HG03558 (cell line): ENCODE results near the gene SPON1.
"Not testable (repeated sequence)": the region's sequence is repeated elsewhere in the genome, so short reads cannot be mapped to it uniquely, and the experiment has no call there.

Experiments used
- ATAC-seq: cut with Tn5 transposase; IDR thresholded peaks from one replicate; pipeline ENCODE4 v1.9.1; 2021; ENCODE audit warnings: moderate number of reproducible peaks; ENCODE audit not compliant: unreplicated experiment; ENCODE audit errors: extremely low read depth

The SPON1 gene

DNA sequence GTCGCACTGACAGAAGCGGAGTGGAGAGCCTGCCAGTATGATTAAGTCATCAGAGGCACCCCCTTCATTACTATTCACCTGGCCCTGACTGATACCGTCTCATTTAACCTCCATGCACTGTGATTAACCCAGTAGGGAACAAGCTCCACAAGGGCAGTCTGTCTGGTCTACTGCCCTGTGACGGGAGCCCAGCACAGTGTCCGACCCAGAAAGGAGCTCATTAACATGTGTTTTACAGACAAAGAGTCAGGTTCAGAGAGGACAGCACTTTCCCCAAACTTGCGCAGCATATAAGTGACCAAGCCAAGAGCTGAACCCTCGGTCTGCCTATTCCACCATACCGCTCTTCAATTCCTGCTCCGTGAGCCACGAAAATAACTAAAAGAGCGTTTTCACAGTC, 266.9 kb downstream of the SPON1 start:
- ATAC-seq, result no peak

DNA sequence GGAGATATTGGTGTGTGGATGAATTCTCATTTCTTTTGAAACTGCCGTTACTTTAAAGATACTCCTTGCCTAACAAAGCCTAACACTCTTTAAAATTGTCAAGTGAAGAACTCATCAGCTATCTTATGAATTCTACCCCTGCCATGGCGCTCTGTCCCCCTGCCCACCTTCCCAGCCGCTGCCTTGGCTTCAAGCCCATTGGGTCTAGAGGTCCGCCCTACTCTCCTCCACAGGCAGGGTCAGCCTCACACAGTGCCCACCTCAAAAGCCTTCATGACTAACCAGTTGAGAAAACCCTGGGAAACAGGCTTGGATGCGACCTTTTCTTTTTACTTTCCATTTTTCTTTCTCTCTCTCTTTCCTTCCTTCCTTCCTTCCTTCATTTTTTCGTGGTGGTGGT, 267.9 kb downstream of the SPON1 start:
- ATAC-seq, result no peak

DNA sequence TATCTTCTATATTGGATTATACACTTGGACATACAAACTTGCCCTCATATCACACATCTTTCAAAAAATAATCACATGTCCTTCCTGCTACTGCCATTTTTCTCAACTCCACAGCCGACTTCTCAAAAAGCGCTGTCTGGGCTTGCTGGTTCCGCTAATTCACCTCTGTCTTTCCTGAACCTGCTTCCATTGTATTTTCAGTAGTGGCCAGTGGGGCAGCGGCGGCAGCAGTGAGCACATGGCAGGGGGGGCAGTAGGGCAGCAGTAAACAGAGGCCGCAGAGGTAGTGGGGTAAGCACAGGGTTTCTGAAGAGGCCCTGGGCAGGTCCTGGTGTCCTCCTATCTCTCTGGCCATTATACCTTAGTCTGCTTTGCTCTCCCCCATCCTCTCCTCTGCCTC, 270.1 kb downstream of the SPON1 start:
- ATAC-seq, result no peak

DNA sequence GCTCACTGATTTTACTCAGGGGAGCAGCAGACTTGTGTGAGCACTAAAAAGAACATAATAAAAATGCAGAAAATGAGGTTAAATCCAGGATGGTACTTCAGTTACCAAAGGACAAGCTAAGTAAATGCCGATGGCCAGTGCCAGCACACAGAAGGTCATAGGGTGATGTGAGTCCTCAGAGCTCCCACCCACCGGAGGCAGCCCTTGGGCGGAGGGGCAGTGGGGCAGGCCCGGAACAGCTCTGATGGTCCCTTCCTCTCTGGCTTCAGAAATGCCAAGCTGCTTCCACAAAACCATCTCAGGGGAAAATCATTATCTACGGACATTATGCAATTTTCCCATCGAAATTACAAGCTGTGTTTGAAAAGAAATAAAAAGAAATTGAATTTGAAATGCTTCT, 271.9 kb downstream of the SPON1 start:
- no peak for ATAC-seq

DNA sequence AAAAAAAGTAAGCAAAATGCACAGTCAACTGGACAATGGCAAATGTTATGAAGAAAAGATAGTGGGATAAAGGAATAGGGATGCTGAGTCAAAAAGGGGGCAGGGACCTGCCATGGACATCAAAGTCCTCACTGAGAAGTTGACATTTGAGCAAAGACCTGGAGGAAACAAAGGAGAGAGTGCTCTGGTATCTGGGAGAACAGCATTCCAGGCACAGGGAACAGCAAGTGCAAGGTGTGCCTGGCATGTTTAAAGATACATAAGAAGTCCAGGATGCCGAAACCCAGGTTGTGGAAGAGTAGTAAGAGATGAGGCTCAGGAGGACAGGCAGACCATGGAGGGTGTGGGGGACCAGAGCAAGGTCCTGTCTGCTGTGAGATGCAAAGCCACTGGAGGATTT, 273.2 kb downstream of the SPON1 start:
- no peak for ATAC-seq

DNA sequence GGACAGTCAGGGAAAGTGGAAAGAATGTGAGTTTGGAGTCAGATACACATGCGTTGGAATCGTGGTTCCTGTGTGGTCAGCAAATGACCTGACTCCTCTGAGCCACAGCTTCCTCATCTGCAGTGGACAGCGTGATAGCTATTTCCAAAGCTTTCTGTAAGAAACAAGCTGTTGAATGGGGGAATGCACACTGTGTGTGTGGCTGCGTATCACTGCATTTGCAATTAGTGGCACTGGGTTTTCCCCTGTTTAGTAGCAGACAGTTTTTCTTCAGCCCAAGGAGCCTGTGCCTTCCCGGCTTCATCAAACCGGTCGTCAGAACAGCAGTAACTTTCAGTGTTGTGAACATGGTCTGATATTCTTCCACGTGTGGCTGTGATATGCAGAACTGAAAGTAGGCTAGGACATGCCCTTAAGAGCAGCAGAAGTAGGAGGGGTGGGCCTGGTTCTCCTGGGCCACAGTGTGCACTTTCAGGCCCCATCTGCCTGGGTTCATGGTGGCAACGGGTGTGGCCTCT, 275.0 kb downstream of the SPON1 start:
- peak; percentile 94 for ATAC-seq

DNA sequence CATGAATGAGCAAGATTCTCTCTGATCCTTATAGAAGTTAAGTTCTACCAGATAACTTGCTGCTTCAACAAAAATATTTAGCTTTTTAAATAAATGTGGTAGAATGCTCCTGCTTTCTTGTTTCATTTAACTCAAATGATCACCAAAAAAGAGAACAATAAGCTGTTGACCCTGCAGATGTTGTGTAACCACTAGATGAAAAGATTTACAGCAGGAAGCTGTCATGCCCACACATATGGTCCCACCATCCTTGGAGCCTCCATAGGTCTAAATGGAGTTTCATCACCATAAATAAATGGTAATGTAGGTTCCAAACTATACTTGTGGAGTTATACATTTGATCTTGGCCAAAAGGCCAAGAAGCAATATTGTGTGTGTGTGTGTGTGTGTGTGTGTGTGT, 277.7 kb downstream of the SPON1 start:
- ATAC-seq, result no peak

DNA sequence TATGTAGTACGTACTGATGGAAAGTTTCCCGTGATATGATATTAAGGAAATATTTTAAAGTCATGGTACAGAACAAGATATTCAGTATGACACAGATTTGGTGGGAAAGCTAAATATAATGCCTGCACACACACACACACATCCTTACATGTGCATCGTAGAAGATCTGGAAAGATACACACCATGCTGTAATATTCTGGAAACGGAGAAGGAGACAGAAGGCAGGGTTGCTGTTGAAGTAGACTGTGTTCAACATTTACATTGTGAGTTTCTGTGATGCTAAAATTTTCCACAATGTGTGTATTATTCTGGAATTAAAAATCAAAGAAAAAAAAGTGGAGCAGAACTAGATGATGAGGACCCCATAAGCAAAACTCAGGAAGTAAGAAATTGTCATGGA, 278.4 kb downstream of the SPON1 start:
- no peak for ATAC-seq

DNA sequence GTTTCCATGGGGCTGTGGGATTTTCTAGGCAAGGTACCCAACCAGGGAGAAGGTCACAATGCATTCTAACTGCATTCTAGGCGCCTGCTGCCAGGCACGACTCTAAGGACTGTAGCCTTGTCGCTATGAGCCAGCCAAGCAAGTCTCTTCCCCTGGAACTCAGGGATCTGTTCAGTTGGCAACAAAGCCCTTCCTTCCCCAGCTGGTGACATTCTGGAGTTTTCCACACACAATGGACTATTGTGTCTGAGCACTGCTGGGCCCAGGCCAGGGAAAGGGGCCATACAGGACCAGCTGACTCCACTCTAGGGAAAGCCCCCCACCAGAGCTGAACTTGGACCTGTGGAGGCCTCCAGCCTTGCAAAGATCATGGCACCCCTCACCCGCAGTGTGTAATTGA, 279.7 kb downstream of the SPON1 start:
- ATAC-seq, result no peak

DNA sequence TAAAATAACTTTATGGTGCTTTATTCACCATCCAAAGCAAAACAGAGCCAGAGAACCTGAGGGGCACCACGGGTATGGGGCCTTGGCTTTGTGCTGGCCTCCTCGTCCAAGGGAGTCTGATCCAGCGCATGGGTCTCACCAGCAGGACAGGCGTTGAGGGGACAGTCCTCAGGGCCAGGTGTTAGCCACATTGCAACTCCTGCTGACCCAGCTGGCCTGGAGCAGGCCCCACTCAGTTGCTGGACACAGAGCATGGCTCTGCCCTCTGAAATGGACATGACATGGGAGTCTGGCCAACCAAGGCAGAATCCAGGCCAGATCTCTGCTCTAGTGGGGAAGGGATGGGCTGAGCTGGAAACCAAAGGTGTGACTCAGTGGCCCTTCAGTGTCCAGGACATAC, 280.2 kb downstream of the SPON1 start:
- no peak for ATAC-seq

DNA sequence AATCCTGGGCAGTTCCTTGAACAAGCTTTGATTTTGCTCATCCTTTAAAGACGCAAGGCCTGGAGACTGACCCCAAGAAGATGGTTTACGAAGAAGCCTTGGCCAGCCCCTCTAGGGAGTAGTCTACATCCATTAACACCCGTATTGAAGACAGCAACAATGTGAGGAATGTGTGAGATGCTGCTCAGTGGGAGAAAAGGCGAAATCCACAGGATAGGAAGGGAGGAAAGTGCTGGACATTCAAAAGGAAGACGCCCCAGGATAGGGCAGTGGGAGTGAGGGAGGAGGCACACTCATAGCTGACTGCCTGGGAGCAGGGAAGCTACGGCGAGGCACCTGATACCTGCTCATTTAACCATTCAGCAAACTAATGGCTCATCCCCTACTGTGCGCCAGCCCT, 282.4 kb downstream of the SPON1 start:
- no peak for ATAC-seq

DNA sequence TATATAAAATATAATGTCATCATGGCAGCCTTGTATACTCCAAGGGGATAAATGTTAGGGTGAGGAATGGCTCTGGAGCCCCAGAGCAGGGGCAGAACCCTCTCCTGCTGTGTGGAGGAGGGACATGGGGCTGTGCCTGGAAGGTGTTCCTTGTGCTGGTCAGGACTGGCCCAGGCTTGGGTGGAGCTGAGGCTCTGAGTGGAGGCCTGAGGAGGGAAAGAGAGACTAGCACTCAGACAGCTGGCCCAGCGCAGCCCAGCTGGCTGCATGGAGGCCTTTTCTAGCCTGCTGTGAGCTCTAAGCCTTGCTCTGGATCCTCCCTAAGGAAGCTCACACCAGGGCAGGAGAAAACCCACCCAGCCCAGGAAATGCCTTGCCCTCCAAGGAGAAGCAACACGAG, 282.9 kb downstream of the SPON1 start:
- no peak for ATAC-seq

DNA sequence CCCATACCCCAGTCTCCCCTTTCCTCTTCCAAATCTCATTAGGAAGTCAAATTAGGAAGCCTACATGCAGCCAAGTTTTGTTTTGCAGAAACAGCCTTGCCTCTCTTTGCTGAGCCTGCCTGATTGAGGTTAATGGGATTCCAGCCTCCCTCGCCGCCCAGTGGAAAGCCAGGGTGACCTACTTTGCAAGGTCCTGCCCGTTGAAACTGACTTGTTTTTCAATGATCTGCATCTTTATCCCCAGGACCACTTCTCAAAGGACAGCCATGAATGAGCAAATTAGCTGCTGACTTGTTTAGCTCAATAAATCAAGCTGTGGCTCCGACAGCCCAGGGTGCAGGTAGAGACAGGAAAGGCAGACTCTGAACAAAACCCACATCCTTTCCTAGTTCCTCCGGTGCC, 286.1 kb downstream of the SPON1 start:
- ATAC-seq, result no peak

DNA sequence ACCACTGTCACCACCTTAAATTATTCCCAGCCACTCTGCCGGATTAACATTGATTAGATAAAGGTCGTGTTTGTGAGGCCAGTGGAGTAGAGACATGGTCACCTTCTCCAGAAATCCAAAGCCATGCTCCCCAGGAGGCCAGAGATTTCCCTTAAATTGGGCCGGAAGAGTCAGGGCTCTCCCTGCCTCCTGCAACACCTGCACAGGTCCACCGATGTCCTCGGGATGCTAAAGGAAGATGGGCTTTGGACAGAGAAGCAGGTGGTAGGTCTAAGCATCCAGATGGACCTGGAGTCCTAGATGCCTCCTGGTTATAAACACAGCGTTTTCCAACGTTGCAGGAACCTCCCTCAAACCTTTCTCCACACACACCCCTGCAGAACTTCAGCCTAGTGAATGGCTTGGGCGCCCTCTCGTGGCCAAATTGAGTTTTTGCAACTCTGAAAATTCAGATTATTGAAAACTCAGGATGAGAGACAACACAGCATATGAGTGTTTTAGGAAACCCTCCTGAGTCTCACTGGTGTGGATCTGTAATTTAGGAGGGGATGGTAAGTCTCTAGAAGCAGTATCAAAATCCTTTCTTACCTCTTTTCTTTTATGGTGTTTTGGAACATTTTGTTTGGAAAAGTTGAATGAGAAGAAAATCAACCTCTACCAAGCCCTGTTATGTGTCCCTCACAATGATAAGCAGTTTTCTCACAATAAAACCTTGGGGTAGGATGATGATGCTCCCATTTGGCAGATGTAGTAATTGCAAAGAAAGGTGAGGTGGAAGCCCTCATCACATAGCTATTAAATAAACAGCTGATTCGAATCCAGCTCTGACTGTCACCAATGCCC, 286.8 kb downstream of the SPON1 start:
- no peak for ATAC-seq

DNA sequence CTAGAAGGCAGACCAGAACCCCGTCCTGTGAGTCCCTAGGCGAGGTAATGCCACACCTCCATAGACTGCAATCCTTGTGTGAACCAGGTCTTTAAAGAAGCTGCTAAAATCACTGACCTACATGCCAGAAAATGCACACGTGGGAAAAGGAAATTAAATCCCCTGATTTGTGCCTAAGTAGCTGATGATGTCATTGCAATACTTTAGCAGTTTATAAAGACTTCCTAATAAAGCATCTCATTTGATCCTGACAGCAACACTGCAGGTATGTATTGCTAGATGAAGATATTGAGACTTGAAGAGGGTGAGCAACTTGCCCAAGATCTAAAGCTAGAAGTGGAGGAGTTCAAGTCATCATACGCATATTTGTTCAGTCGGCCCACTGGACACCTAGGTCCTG, 289.2 kb downstream of the SPON1 start:
- ATAC-seq, result no peak

DNA sequence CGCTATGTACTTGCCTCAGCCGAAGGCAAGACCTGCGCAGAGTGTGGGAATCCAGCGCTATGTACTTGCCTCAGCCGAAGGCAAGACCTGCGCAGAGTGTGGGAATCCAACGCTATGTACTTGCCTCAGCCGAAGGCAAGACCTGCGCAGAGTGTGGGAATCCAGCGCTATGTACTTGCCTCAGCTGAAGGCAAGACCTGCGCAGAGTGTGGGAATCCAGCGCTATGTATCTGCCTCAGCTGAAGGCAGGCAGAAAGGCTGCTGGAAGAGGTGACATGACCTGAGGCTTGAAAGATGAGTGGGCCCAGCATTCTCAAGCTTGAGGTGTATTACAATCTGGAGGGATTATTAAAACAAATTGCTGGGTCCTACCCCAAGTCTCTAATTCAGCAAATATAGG, 290.0 kb downstream of the SPON1 start:
- not testable (repeated sequence) for ATAC-seq

DNA sequence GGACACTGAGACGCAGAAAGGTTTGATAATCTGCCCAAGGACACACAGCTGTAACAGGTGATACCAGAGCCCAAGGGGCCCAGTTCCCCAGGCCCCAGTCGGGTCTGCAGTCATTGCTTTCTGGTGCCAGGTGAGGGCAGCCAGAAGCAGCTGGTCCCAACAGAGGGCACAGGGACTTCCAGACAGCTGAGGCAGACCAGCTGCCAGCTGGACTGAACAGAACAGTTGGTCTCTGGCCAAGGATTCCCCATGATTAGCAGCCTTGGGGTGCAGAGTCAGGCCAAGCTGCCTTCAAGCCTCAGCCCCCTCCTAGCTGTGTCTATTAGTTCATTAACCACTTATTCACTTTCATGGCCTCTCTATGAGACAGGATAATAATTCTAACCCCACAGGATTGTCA, 290.9 kb downstream of the SPON1 start:
- ATAC-seq, result no peak

DNA sequence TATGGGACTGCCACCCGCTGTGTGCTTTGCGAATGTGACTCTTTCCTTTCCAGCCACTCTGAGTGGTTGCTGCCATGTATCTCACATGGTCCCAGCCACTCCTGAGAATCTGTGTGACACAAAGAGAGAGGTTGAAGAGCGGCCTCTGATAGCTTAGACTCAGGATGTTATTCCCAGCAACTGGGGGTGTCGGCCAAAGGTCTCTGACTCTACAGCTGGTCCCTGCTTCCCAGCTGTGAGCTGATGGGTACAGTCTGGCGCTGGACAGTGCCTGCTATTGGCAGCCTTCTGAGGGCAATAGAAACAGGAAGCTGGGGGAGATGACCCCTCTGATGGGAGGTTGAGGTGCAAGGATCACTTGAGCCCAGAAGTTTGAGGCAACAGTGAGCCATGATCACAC, 291.3 kb downstream of the SPON1 start:
- no peak for ATAC-seq

DNA sequence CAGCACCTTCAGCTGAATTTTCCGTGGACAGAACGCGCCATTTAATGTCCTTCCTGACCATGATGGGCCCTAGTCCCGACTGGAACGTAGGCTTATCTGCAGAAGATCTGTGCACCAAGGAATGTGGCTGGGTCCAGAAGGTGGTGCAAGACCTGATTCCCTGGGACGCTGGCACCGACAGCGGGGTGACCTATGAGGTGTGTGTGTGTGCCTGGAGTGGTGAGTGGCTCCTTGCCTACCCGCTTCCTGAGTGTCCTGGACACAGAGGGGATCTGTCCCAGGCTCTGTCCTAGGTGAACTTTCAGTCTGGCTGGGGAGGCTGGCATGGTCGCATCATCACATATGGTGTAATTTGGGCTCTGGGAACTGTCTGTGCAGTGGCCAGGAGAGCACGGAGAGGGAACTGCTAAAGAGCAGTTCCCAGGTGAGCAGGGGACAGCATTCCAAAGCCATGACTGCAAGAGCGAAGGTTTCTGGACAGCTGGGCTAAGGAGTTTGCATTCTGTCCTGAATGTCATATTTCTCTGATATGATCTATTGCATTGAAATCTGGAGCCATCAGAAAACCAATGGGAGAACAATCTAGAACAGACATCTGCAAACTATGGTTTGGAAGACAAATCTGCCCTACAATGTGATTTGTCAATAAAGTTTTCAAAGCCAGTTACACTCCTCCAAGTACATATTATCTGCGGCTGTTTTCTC, 292.2 kb downstream of the SPON1 start:
- ATAC-seq, result no peak

DNA sequence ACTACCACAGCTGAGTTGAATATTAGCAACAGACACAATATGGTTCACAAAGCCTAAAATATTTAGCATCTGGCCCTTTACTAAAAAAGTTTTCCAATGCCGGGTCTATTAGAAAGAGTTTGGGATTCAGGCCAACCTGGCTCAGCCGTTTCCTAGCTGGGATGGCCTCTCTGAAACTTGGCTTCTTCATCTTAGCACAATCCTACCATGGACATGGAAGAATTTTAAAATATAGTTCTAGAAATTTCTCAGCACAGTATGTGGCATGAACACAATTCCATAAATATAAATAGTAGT, 292.7 kb downstream of the SPON1 start:
- ATAC-seq, result no peak

DNA sequence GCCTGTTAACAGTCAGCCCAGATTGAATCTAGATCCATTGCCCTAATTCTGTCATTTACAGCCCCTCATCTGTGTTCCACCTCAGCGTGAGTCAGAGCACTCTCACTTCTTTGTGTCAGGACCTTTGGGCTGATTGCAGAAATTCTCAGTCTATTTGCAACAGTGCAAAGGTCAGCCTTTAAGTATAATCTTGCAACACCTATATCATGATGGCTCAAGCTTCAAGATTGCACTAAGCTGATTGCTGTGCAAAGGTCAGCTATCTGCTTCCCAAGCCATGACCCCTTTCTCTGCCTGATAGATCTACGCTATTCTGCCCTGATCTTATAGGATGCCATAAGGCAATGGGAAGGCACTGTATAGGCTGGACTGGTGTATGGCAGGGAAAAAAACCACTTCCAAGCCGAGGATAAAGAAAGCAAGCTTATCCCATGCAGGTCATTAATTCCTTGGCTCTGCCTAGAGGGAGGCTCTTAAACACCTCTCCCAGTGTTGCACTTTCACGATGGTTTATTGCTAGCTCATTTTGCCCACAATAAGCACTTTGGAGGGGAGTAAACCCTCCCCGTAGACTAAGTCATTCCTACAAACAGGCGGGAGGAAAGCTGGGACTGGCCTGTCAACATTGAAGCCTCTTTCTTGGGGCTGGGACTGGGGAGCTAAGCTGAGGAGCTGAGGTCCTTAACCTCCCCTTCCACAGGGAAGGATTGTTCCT, 295.9 kb downstream of the SPON1 start:
- ATAC-seq, result no peak
